K562 (cell line): ENCODE measurements around the gene ADPRH.

ENCODE experiments used
- STAT5A ChIP-seq: IDR thresholded peaks from 2 replicates; pipeline ENCODE4 v1.6.1; 2012; ENCODE audit warnings: low read length, inconsistent platforms, borderline replicate concordance
- TF ChIP-seq, protein P1 (sequence below), 3 experiments: IDR thresholded peaks in 2 of 3; conservative IDR thresholded peaks in 1 of 3; 2 replicates each; pipeline ENCODE4 v1.5.1; 2011 to 2012; ENCODE audit warnings: low read length in 3 of 3, mild to moderate bottlenecking in 3 of 3, control low read depth in 2 of 3, improper control_type of control experiment in 1 of 3, inconsistent platforms in 1 of 3, low read depth in 1 of 3, mixed read lengths in 1 of 3, moderate library complexity in 1 of 3; ENCODE audit not compliant: insufficient read depth in 2 of 3

DNA sequence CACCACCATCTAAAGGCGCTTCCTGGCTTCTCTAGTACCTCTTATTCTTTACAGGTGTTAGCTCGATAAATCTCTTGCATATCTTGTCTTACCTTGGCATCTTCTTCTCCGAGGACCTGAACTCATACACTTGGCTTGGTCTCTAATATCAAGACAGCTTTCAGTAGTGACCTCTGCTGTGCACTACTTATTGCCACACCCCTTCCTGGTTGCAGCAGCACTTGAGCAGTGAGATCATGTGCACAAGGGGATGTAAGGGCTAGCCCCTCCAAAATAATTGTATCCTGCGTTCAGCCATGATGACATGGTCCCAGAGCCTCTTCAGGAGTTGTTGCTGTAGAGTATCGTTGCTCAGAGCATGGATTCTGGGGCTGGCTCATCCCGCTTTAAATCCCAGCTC is 17.1 kb downstream of the ADPRH start:
- TF ChIP-seq, protein P1, sequence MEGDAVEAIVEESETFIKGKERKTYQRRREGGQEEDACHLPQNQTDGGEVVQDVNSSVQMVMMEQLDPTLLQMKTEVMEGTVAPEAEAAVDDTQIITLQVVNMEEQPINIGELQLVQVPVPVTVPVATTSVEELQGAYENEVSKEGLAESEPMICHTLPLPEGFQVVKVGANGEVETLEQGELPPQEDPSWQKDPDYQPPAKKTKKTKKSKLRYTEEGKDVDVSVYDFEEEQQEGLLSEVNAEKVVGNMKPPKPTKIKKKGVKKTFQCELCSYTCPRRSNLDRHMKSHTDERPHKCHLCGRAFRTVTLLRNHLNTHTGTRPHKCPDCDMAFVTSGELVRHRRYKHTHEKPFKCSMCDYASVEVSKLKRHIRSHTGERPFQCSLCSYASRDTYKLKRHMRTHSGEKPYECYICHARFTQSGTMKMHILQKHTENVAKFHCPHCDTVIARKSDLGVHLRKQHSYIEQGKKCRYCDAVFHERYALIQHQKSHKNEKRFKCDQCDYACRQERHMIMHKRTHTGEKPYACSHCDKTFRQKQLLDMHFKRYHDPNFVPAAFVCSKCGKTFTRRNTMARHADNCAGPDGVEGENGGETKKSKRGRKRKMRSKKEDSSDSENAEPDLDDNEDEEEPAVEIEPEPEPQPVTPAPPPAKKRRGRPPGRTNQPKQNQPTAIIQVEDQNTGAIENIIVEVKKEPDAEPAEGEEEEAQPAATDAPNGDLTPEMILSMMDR (IDR thresholded peaks at IDR 0.05 in 2 of 3, conservative IDR thresholded peaks at IDR 0.05 in 1 of 3; ENCODE audit: insufficient read depth in 2 of 3, low read depth in 1 of 3, low read length in 3 of 3), result no peak
- no peak for TF ChIP-seq STAT5A
